GM10266 (cell line): ENCODE measurements around the gene PPP1R1B.

ENCODE experiments used
- DNase-seq: peaks from one replicate; pipeline ENCODE4 v3.0.0; 2012; ENCODE audit errors: extremely low spot score
- CTCF ChIP-seq: IDR thresholded peaks from 2 replicates; pipeline ENCODE4 v1.5.1; 2012; ENCODE audit warnings: mild to moderate bottlenecking, low read depth; ENCODE audit not compliant: control insufficient read depth, insufficient read depth; ENCODE audit errors: missing control alignments

The PPP1R1B gene

GRCh38 chr17:39618956-39619785, 7.6 kb upstream of the PPP1R1B start:
- DNase-seq: no peak
- TF ChIP-seq CTCF: no peak

GRCh38 chr17:39619786-39620101, 7.0 kb upstream of the PPP1R1B start:
- TF ChIP-seq CTCF: no peak

GRCh38 chr17:39621523-39622379, 5.0 kb upstream of the PPP1R1B start:
- peak; percentile 92 for DNase-seq
- peak; percentile 100 for TF ChIP-seq CTCF

More at GRCh38 chr17:39619786-39620101, 7.0 kb upstream of the PPP1R1B start:
- no peak for DNase-seq

- no peak for TF ChIP-seq CTCF
Observed at GRCh38 chr17:39622380-39623006, 4.3 kb upstream of the PPP1R1B start.

GRCh38 chr17:39623356-39623950, 3.3 kb upstream of the PPP1R1B start:
- peak; percentile 86 for DNase-seq
- TF ChIP-seq CTCF: peak; percentile 95

More at GRCh38 chr17:39622380-39623006, 4.3 kb upstream of the PPP1R1B start:
- no peak for DNase-seq

GRCh38 chr17:39624313-39624712, 2.4 kb upstream of the PPP1R1B start:
- TF ChIP-seq CTCF: no peak
- no peak for DNase-seq
